ENCODE results near the gene PPP4R3A. TPM values are rescaled to one million over a fixed set of nuclear protein-coding genes. Genes with fewer than 3 reads are reported as not detected.

PPP4R3A gene
- total RNA-seq, 1 experiment from 2014 or later = 74.4 TPM

GRCh38 chr14:91484744-91485143 is 25.4 kb downstream of the PPP4R3A start:
- Histone ChIP-seq H3K4me3 (ENCODE audit: low read length) (no peak overlapping the region), H3K9ac (ENCODE audit: low read length) (no peak overlapping the region), H3K4me1 (ENCODE audit: insufficient read depth, low read length) (peaks cover 6% of the 10 kb centered on the region; the same call in 1 of the 2 replicates), H3K36me3 (ENCODE audit: low read depth, low read length) (peaks cover 67% of the 10 kb centered on the region), H3K4me2 (ENCODE audit: low read length) (no peak overlapping the region), H3K79me2 (ENCODE audit: low read length) (peaks cover 95% of the 10 kb centered on the region), H3K27me3 (ENCODE audit: low read length) (no peaks in the 10 kb centered on the region), H2AFZ (ENCODE audit: low read length) (no peak overlapping the region), H3K27ac (ENCODE audit: low read length) (no peak overlapping the region), H3K9me2 (replicated peaks; ENCODE audit: low read length) (no peaks in the 10 kb centered on the region), H4K20me1 (ENCODE audit: low read length) (peaks cover 28% of the 10 kb centered on the region; the same call in 1 of the 2 replicates), H3K9me3 (ENCODE audit: low read length) (no peaks in the 10 kb centered on the region), H3F3A (ENCODE audit: low read length, unreplicated experiment) (no peaks in the 10 kb centered on the region)
- ATAC-seq = no peak
- intact Hi-C loops (cut with micrococcal nuclease) = no loop called here
- no peak for TF ChIP-seq EZH2 (IDR thresholded peaks at IDR 0.05; ENCODE audit: low read length, unreplicated experiment)
- CTCF ChIA-PET = no interaction called here
- DNase-seq = no peak
- POLR2A ChIA-PET (ENCODE audit: unreplicated experiment) = no interaction called here
- no TSS peak for BruUV-seq (replicated peaks)

- Histone ChIP-seq H3K27ac (ENCODE audit: low read length) (no peak overlapping the region), H3K4me1 (ENCODE audit: insufficient read depth, low read length) (peaks cover 6% of the 10 kb centered on the region; the same call in 1 of the 2 replicates), H3K9me3 (ENCODE audit: low read length) (no peaks in the 10 kb centered on the region), H3K4me3 (ENCODE audit: low read length) (no peak overlapping the region), H3K4me2 (ENCODE audit: low read length) (no peak overlapping the region), H3K9me2 (replicated peaks; ENCODE audit: low read length) (no peaks in the 10 kb centered on the region), H4K20me1 (ENCODE audit: low read length) (peaks cover 28% of the 10 kb centered on the region; the same call in 1 of the 2 replicates), H3F3A (ENCODE audit: low read length, unreplicated experiment) (no peaks in the 10 kb centered on the region), H3K79me2 (ENCODE audit: low read length) (peaks cover 95% of the 10 kb centered on the region), H3K36me3 (ENCODE audit: low read depth, low read length) (peaks cover 65% of the 10 kb centered on the region), H3K27me3 (ENCODE audit: low read length) (no peaks in the 10 kb centered on the region), H3K9ac (ENCODE audit: low read length) (no peak overlapping the region), H2AFZ (ENCODE audit: low read length) (no peak overlapping the region)
- BruUV-seq (replicated peaks) = no TSS peak
- TF ChIP-seq CTCF (conservative IDR thresholded peaks at IDR 0.05; ENCODE audit: low read depth, low read length) = peak; percentile 45
- TF ChIP-seq EZH2 (IDR thresholded peaks at IDR 0.05; ENCODE audit: low read length, unreplicated experiment) = no peak
- ChIA-PET POLR2A (ENCODE audit: unreplicated experiment) (no interaction called here), CTCF (no interaction called here)
- DNase-seq = no peak
- ATAC-seq = no peak
- intact Hi-C loops (cut with micrococcal nuclease) = no loop called here
Observed at GRCh38 chr14:91484186-91484585, 25.9 kb downstream of the PPP4R3A start.

- H3K4me1 ChIP-seq (ENCODE audit: insufficient read depth, low read length) = peaks cover 6% of the 10 kb centered on the region; the same call in 1 of the 2 replicates
- DNase-seq (peak; percentile 48), ATAC-seq (peak; percentile 81)
- H3K4me3 ChIP-seq (ENCODE audit: low read length) = no peak overlapping the region
- peaks cover 23% of the 10 kb centered on the region; the same call in 1 of the 2 replicates for H4K20me1 ChIP-seq (ENCODE audit: low read length)
- H3K36me3 ChIP-seq (ENCODE audit: low read depth, low read length) = peaks cover 55% of the 10 kb centered on the region
- H3K27ac ChIP-seq (ENCODE audit: low read length) = no peak overlapping the region
- intact Hi-C loops (cut with micrococcal nuclease) = no loop called here
- peaks cover 94% of the 10 kb centered on the region for H3K79me2 ChIP-seq (ENCODE audit: low read length)
- no peaks in the 10 kb centered on the region for H3K9me2 ChIP-seq (replicated peaks; ENCODE audit: low read length)
- H2AFZ ChIP-seq (ENCODE audit: low read length) = no peak overlapping the region
- no peak overlapping the region for H3K9ac ChIP-seq (ENCODE audit: low read length)
- no peaks in the 10 kb centered on the region for H3K27me3 ChIP-seq (ENCODE audit: low read length)
- H3K9me3 ChIP-seq (ENCODE audit: low read length) = no peaks in the 10 kb centered on the region
- no peaks in the 10 kb centered on the region for H3F3A ChIP-seq (ENCODE audit: low read length, unreplicated experiment)
- TF ChIP-seq EZH2phosphoT487 (IDR thresholded peaks at IDR 0.05; ENCODE audit: borderline replicate concordance, low read length) (no peak), EZH2 (IDR thresholded peaks at IDR 0.05; ENCODE audit: low read length, unreplicated experiment) (no peak), CTCF (conservative IDR thresholded peaks at IDR 0.05; ENCODE audit: low read depth, low read length) (no peak)
- CTCF ChIA-PET = no interaction called here
- POLR2A ChIA-PET (ENCODE audit: unreplicated experiment) = no interaction called here
- no peak overlapping the region for H3K4me2 ChIP-seq (ENCODE audit: low read length)
- BruUV-seq (replicated peaks) = no TSS peak
Observed at GRCh38 chr14:91482263-91483013, 27.7 kb downstream of the PPP4R3A start.

Measured in PC-3 (cell line).